IPS-NIHi11 (cell line): Measurements from ENCODE around the gene MALAT1.
"Not testable (repeated sequence)": the region's sequence is repeated elsewhere in the genome, so short reads cannot be mapped to it uniquely, and the experiment has no call there.

ENCODE experiments used
- DNase-seq: peaks from one replicate; pipeline ENCODE4 v3.0.0; 2012; ENCODE audit warnings: mixed read lengths, low spot score

Gene MALAT1

DNA sequence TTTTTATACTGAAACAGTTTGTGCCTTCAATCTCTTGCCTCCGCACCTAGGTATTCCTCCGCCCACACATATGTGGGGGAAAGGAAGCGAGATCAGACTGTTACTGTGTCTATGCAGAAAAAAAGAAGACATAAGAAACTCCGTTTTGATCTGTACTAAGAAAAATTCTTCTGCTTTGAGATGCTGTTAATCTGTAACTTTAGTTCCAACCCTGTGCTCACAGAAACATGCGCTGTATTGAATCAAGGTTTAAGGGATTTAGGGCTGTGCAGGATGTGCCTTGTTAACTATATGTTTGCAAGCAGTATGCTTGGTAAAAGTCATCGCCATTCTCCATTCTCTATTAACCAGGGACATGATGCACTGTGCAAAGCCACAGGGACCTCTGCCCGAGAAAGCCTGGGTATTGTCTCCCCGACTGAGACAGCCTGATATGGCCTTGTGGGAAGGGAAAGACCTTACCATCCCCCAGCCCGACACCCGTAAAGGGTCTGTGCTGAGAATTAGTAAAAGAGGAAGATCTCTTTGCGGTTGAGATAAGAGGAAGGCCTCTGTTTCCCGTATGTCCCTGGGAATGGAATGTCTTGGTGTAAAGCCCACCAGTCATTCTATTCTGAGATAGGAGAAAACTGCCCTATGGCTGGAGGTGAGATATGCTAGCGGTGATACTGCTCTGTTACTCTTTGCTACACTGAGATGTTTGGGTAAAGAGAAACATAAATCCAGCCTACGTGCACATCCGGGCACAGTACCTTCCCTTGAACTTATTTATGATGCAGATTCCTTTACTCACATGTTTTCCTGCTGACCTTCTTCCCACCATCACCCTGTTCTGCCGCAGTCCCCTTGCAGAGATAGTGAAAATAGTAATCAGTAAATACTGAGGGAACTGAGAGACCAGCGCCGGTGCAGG, 24.1 kb downstream of the MALAT1 start:
- DNase-seq: not testable (repeated sequence)

DNA sequence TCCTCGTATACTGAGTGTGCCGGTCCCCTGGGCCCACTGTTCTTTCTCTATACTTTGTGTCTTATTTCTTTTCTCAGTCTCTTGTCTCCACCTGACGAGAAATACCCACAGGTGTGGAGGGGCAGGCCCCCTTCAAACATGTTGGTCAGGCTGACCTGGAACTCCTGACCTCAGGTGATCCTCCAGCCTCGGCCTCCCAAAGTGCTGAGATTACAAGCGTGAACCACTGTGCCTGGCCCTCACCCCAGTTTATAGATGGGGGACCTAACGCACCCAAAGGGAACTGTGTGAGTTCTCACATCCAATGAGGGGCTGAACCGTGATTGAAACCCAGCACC, 24.8 kb downstream of the MALAT1 start:
- DNase-seq: not testable (repeated sequence)

GRCh38 chr11:65524014-65524740, 25.3 kb downstream of the MALAT1 start:
- DNase-seq: no peak

DNA sequence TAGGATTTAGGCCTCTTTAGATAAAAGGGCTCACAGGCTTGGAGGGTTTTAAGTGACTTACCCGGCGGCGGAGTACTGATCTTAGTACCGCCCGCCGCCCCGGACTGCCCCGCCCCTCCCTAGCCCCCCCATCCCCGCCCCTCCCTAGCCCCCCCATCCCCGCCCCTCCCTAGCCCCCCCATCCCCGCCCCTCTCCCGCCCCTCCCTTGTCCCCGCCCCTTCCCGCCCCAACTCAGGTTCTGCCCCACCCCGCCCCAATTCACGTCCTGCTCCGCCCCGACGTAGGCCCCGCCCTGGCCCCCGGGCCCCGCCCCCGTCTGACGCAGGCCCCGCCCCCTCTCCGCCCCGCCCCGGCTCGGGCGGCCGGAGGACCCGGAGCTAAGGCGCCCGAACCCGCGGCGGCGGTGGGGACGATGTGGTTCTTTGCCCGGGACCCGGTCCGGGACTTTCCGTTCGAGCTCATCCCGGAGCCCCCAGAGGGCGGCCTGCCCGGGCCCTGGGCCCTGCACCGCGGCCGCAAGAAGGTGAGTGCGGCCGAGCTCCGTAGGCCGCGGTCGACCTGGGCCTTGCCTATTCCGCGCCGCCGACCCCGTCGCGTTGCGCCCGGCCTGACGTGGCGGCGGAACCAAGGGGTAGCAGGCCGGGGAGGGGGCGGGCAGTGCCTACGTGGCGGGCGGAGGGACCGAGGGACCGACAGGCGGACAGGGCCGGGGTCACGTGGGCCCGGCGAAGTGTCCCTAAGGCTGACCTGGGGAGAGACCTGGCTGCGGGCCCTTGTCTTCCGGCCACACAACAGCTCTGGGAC, 26.1 kb downstream of the MALAT1 start, which contains the start of gene SCYL1:
TSS of gene SCYL1 (plus strand) at position 343 of the 805 bp plus-strand sequence. CDS start at position 414, 71 bp downstream.
- peak; percentile 94 for DNase-seq

GRCh38 chr11:65525546-65526480, 27.0 kb downstream of the MALAT1 start:
- DNase-seq: no peak

- no peak for DNase-seq
Measured at GRCh38 chr11:65526744-65527143, 27.9 kb downstream of the MALAT1 start.

DNA sequence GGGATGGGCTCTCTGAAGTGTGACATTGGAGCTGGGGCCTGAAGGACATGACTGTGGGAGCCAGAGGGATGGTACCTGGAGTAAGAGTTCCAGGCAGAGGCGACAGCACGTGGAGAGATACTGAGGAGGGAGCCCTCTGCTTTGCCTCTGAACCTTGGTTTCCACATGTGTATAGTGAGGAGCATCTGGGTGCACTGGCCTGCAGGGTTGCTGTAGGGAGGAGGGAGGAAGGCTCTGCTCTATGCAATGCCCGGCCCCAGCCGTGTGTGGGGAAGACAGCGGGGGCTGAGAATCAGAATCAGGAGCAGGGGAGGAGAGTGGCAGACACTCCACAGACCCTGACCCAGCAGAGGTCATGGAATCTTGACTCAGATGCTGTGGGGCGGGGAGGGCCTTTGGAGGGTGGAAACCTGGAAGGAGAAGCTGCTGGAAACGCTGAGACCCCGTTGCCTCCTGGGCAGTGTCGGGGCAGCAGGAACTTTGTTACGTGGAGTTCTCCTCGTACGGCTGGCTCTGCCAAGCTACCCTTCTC, 30.0 kb downstream of the MALAT1 start:
- no peak for DNase-seq

GRCh38 chr11:65529475-65530156, 30.8 kb downstream of the MALAT1 start:
- DNase-seq: no peak

DNA sequence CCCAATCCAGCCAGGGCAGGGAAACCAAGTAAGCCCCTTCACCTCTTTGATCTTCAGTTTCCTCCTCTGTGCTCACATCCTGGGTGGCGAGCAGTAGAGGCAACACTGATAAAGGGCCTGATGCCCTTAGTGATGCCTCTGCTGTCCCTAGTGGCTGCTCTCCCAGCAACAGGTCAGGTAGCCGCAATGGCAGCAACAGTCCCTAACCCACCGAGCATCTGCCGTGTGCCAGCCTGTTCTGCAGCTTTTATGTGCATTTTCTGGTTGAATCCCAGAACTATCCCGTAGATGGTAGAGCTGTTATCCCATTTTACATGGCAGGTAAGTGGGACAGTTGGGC, 31.3 kb downstream of the MALAT1 start:
- DNase-seq: no peak

GRCh38 chr11:65532388-65533064, 33.7 kb downstream of the MALAT1 start:
- no peak for DNase-seq

- DNase-seq: no peak
Measured at GRCh38 chr11:65535102-65535501, 36.3 kb downstream of the MALAT1 start.

- DNase-seq: no peak
Measured at GRCh38 chr11:65536412-65537295, 37.8 kb downstream of the MALAT1 start.

DNA sequence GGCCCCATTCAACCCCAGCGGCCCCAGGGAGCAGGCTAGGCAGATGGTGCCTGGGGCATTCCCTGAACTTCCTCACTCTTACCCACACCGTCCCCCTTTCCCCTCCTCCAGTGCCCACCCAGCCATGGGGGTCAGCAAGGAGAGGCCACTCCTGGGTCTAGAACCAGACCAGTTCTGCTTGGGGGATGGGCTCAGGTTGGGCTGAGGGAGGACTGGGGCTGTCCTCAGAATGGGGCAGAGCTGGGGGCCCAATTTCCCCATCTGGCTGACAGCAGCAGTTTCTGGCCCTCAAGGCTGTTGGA, 38.4 kb downstream of the MALAT1 start:
- no peak for DNase-seq

DNA sequence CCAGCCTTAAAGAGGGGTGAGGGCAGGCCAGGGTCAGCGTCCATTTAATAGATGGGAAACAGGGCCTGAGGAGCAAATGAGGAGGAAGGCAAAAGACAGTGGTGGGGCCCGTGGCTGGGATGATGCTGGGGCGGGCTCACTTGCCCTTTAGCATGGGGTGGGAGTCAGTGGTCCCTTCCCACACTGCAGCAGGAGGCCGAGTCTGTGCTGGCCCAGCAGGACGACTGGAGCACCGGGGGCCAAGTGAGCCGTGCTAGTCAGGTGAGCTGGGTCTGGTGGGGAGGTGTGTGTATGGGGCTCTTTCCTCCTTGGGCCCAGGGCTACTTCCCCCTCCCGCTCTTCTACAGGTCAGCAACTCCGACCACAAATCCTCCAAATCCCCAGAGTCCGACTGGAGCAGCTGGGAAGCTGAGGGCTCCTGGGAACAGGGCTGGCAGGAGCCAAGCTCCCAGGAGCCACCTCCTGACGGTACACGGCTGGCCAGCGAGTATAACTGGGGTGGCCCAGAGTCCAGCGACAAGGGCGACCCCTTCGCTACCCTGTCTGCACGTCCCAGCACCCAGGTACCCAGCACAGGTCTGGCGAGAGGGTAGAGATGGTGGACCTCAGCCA, 38.9 kb downstream of the MALAT1 start:
- no peak for DNase-seq

GRCh38 chr11:65538232-65538914, 39.5 kb downstream of the MALAT1 start:
- DNase-seq: no peak

GRCh38 chr11:65538915-65539743, 40.3 kb downstream of the MALAT1 start:
- peak; percentile 83 for DNase-seq

DNA sequence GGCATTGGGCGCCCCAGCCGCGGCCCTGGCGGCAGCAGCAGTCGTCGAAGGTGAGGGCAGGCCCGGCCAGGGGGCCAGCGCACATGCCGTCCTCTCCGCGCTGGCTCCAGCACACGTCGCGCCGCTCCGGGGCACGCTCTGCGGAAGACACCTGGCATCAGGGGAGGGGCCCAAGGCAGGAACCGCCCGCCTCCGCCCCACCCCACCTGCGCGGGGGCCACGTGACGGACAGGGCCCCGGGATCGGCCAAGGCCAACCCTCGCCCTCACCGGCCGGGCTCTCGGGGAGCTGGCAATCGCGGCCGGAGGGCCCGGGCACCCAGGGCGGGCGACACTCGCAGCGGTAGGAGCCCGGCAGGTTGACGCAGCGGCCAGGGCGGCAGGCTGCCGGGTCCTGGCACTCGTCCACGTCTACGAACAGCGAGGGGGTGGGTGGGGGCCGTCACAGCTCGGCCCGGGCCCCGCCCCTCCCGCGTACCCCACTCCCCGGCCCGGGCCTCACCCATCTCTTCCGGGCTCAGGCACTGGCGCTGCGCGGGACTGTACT, 41.0 kb downstream of the MALAT1 start:
- peak; percentile 86 for DNase-seq
